ENCODE results near the gene GKN1.

Gene GKN1, protein sequence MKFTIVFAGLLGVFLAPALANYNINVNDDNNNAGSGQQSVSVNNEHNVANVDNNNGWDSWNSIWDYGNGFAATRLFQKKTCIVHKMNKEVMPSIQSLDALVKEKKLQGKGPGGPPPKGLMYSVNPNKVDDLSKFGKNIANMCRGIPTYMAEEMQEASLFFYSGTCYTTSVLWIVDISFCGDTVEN

DNA sequence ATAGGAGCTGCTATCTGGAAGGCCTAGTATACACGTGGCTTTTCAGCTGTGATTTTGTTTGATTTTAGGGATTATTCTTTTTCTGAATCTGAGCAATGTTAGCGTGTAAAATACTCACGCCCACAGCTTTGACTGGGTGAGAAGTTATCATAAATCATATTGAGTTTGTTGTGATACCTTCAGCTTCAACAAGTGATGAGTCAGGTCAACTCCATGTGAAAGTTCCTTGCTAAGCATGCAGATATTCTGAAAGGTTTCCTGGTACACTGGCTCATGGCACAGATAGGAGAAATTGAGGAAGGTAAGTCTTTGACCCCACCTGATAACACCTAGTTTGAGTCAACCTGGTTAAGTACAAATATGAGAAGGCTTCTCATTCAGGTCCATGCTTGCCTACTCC is at the start of gene GKN1:
TSS of gene GKN1 (plus strand) at position 386 of the 400 bp plus-strand sequence. CDS start 42 bp downstream, outside the sequence.
- TF ChIP-seq, protein P1, sequence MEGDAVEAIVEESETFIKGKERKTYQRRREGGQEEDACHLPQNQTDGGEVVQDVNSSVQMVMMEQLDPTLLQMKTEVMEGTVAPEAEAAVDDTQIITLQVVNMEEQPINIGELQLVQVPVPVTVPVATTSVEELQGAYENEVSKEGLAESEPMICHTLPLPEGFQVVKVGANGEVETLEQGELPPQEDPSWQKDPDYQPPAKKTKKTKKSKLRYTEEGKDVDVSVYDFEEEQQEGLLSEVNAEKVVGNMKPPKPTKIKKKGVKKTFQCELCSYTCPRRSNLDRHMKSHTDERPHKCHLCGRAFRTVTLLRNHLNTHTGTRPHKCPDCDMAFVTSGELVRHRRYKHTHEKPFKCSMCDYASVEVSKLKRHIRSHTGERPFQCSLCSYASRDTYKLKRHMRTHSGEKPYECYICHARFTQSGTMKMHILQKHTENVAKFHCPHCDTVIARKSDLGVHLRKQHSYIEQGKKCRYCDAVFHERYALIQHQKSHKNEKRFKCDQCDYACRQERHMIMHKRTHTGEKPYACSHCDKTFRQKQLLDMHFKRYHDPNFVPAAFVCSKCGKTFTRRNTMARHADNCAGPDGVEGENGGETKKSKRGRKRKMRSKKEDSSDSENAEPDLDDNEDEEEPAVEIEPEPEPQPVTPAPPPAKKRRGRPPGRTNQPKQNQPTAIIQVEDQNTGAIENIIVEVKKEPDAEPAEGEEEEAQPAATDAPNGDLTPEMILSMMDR (IDR thresholded peaks at IDR 0.05; ENCODE audit: low read depth, low read length): no peak
- TF ChIP-seq MYC (IDR thresholded peaks at IDR 0.05; ENCODE audit: low read depth, low read length): no peak
- TF ChIP-seq, protein P2, sequence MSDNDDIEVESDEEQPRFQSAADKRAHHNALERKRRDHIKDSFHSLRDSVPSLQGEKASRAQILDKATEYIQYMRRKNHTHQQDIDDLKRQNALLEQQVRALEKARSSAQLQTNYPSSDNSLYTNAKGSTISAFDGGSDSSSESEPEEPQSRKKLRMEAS (IDR thresholded peaks at IDR 0.05; ENCODE audit: low read depth, low read length): no peak
- no peak for TF ChIP-seq POLR2A (IDR thresholded peaks at IDR 0.05; ENCODE audit: extremely low read depth, insufficient read length)
- no peak within 1 kb of the TSS for H3K4me3 ChIP-seq (ENCODE audit: low read depth, low read length)
- DNase-seq (ENCODE audit: low read depth): no peak

DNA sequence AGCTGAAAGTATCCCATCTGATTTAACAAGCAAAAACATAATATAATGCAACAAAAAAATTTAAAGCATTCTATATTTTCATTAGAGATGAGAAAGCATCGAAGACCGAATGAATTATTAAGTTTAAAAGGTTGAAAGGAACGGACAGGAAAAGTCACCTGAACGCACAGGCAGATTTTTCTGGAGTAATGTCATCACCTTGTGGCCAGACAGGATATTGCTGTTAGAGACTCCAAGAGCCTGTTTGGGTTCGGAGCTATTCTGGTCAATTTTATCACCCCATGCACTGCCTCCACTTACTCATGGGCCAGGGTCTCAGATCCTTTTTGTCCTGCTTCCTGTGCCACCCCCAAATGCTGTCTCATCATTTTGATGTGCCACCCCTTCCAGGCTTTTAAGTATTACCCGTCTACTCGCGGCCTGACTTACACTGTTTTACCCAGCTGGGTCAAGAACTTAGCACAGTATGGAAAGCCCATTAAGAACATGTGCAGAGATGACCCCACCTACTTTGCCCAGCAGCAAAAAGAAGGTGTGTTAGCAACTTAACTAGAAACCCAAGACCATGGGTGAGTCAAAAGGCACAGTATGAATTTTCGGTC is 49.0 kb upstream of the GKN1 start:
- TF ChIP-seq, protein P1 (IDR thresholded peaks at IDR 0.05; ENCODE audit: low read depth, low read length): peak; percentile 98
- TF ChIP-seq, protein P2 (IDR thresholded peaks at IDR 0.05; ENCODE audit: low read depth, low read length): 0 out of 2 replicates have a peak, but pooled peaks have one; percentile 40
- TF ChIP-seq POLR2A (IDR thresholded peaks at IDR 0.05; ENCODE audit: extremely low read depth, insufficient read length): no peak
- TF ChIP-seq MYC (IDR thresholded peaks at IDR 0.05; ENCODE audit: low read depth, low read length): peak; percentile 26; the same call in 1 of the 2 replicates
- H3K4me3 ChIP-seq (ENCODE audit: low read depth, low read length): no peak overlapping the region
- DNase-seq (ENCODE audit: low read depth): peak; percentile 72

DNA sequence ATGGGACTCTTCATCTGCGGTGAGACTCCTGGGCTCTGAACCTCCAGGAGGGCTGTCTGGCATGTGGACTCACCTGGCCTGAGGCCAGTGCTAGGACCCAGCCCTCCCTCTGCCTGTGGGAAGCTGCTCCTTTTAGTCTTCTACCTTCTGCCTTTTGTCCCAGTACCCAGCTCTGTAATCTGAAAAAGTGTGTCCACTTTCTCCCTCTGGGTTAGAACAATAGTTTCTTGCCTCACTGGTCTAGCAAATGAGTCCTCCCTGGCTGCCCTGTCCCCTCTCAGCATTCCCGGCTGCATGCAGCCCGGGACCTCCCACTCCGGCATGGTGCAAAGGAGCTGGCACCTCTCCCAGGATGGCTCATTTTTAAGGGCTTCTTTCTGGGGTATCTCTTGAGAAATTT is 47.6 kb upstream of the GKN1 start:
- DNase-seq (ENCODE audit: low read depth): no peak
- TF ChIP-seq MYC (IDR thresholded peaks at IDR 0.05; ENCODE audit: low read depth, low read length) (no peak), POLR2A (IDR thresholded peaks at IDR 0.05; ENCODE audit: extremely low read depth, insufficient read length) (no peak)
- TF ChIP-seq, protein P2 (IDR thresholded peaks at IDR 0.05; ENCODE audit: low read depth, low read length): no peak
- TF ChIP-seq, protein P1 (IDR thresholded peaks at IDR 0.05; ENCODE audit: low read depth, low read length): no peak
- H3K4me3 ChIP-seq (ENCODE audit: low read depth, low read length): no peak overlapping the region

DNA sequence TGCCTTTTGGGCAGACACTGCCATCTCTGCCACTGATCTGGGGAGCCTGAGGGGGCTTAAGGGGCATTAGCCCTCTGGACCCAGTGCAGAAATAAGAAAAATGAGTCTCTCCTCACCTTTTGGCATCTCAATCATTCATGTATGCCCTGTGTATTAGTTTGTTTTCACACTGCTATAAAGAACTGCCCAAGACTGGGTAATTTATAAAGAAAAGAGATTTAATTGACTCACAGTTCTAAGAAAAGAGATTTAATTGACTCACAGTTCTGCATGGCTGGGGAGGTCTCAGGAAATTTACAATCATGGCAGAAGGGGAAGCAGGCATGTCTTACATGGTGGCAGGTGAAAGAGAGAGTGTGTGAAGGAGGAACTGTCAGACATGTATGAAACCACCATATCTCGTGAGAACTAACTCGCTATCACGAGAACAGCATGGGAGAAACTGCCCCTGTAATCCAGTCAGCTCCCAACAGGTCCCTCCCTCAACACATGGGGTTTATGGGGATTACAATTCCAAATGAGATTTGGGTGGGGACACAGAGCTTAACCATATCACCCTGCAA is 43.2 kb upstream of the GKN1 start:
- no peak overlapping the region for H3K4me3 ChIP-seq (ENCODE audit: low read depth, low read length)
- TF ChIP-seq MYC (IDR thresholded peaks at IDR 0.05; ENCODE audit: low read depth, low read length) (no peak), POLR2A (IDR thresholded peaks at IDR 0.05; ENCODE audit: extremely low read depth, insufficient read length) (no peak)
- TF ChIP-seq, protein P1 (IDR thresholded peaks at IDR 0.05; ENCODE audit: low read depth, low read length): no peak
- TF ChIP-seq, protein P2 (IDR thresholded peaks at IDR 0.05; ENCODE audit: low read depth, low read length): no peak
- DNase-seq (ENCODE audit: low read depth): no peak

DNA sequence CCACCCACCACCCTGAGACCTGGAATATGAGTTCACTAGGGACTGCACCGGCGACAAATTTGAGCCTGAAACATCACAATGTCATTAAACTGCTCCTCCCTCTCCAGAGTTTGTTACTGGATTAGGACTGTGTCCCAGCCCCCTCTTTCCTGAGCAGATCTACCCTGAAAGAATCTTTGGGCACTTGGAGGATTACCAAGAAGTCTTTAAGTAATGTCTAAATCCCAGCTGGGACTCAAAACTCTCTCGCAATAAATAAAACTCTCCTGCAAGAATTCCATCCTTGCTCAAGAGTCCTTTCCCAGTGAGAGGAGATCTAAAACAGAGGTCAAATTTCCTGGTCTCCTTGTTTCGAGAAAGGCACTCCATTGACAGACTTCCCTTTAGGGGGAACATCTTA is 42.6 kb upstream of the GKN1 start:
- no peak for TF ChIP-seq POLR2A (IDR thresholded peaks at IDR 0.05; ENCODE audit: extremely low read depth, insufficient read length)
- TF ChIP-seq, protein P2 (IDR thresholded peaks at IDR 0.05; ENCODE audit: low read depth, low read length): no peak
- no peak for TF ChIP-seq MYC (IDR thresholded peaks at IDR 0.05; ENCODE audit: low read depth, low read length)
- TF ChIP-seq, protein P1 (IDR thresholded peaks at IDR 0.05; ENCODE audit: low read depth, low read length): no peak
- no peak for DNase-seq (ENCODE audit: low read depth)

More for the DNA sequence above, 42.6 kb upstream of the GKN1 start:
- H3K4me3 ChIP-seq (ENCODE audit: low read depth, low read length): no peak overlapping the region
